Astrocyte (in vitro differentiated cells and primary cell): ENCODE measurements around the gene SIRT2. TPM values are rescaled to one million over a fixed set of nuclear protein-coding genes. Genes with fewer than 3 reads are reported as not detected.

Source experiments
- DNase-seq: peaks from one replicate; pipeline ENCODE4 v3.0.0-alpha.2; 2010; ENCODE audit warnings: low read depth
- FAIRE-seq: peaks from 2 replicates; lab custom pipeline; 2011; peaks lifted over from hg19 to GRCh38; lab: Jason Lieb, UNC
- H2AFZ ChIP-seq: 2 replicates; pipeline ENCODE4 v1.6.0; 2012; ENCODE audit warnings: low read depth, low read length, inconsistent platforms
- H3K27ac ChIP-seq: 2 replicates; pipeline ENCODE4 v1.5.1; 2011; ENCODE audit warnings: low read depth, low read length, inconsistent platforms
- H3K27me3 ChIP-seq: 2 replicates; pipeline ENCODE4 v1.6.0; 2011; ENCODE audit warnings: low read length, inconsistent platforms; ENCODE audit not compliant: insufficient read depth
- H3K36me3 ChIP-seq: 2 replicates; pipeline ENCODE4 v1.5.1; 2011; ENCODE audit warnings: low read length, inconsistent platforms; ENCODE audit not compliant: insufficient read depth
- H3K4me1 ChIP-seq: 2 replicates; pipeline ENCODE4 v1.5.1; 2011; ENCODE audit warnings: low read length, inconsistent platforms; ENCODE audit not compliant: insufficient read depth
- H3K4me2 ChIP-seq: 2 replicates; pipeline ENCODE4 v1.6.0; 2012; ENCODE audit warnings: low read length, inconsistent platforms
- H3K4me3 ChIP-seq: 2 replicates; pipeline ENCODE4 v1.5.1; 2011; ENCODE audit warnings: low read depth, mild to moderate bottlenecking, low read length, inconsistent platforms; ENCODE audit not compliant: insufficient read depth
- H3K79me2 ChIP-seq: 2 replicates; pipeline ENCODE4 v1.6.0; 2012; ENCODE audit warnings: mild to moderate bottlenecking, low read length, inconsistent platforms; ENCODE audit not compliant: insufficient read depth
- H3K9ac ChIP-seq: 2 replicates; pipeline ENCODE4 v1.6.0; 2012; ENCODE audit warnings: mild to moderate bottlenecking, low read length, inconsistent platforms
- H3K9me3 ChIP-seq: 2 replicates; pipeline ENCODE4 v1.5.1; 2012; ENCODE audit warnings: low read depth, mild to moderate bottlenecking, low read length, inconsistent platforms; ENCODE audit not compliant: insufficient read depth
- H4K20me1 ChIP-seq: 2 replicates; pipeline ENCODE4 v1.6.0; 2012; ENCODE audit warnings: low read length, inconsistent platforms; ENCODE audit not compliant: insufficient read depth
- H3K27ac Mint-ChIP-seq: one replicate; pipeline ENCODE4 v1.8.0; 2021; ENCODE audit warnings: mild to moderate bottlenecking, mixed read lengths; ENCODE audit not compliant: unreplicated experiment
- H3K27me3 Mint-ChIP-seq: one replicate; pipeline ENCODE4 v1.8.0; 2021; ENCODE audit warnings: low read depth, mixed read lengths; ENCODE audit not compliant: unreplicated experiment
- H3K36me3 Mint-ChIP-seq: one replicate; pipeline ENCODE4 v1.8.0; 2021; ENCODE audit warnings: low read depth, mixed read lengths; ENCODE audit not compliant: unreplicated experiment
- H3K4me1 Mint-ChIP-seq: one replicate; pipeline ENCODE4 v1.8.0; 2021; ENCODE audit warnings: low read depth, mixed read lengths; ENCODE audit not compliant: unreplicated experiment
- H3K4me3 Mint-ChIP-seq: one replicate; pipeline ENCODE4 v1.8.0; 2021; ENCODE audit warnings: mild to moderate bottlenecking, moderate library complexity, mixed read lengths; ENCODE audit not compliant: unreplicated experiment
- H3K9me3 Mint-ChIP-seq: one replicate; pipeline ENCODE4 v1.8.0; 2021; ENCODE audit warnings: mild to moderate bottlenecking, mixed read lengths; ENCODE audit not compliant: unreplicated experiment
- CTCF ChIP-seq: IDR thresholded peaks from 2 replicates; pipeline ENCODE4 v1.5.1; 2011; ENCODE audit warnings: low read depth, mild to moderate bottlenecking, inconsistent platforms, low read length, moderate library complexity; ENCODE audit not compliant: insufficient read depth
- EZH2 ChIP-seq: IDR thresholded peaks from 2 replicates; pipeline ENCODE4 v1.6.1; 2012; ENCODE audit warnings: mild to moderate bottlenecking, low read length, inconsistent platforms; ENCODE audit not compliant: insufficient read depth
- total RNA-seq: library from RNA; stranded (reverse); gene quantifications from 2 replicates; pipeline ENCODE4 v1.2.1, GENCODE V29; 2021

Gene SIRT2
- total RNA-seq, 1 donor from 2014 or later, result 35.7 TPM

DNA sequence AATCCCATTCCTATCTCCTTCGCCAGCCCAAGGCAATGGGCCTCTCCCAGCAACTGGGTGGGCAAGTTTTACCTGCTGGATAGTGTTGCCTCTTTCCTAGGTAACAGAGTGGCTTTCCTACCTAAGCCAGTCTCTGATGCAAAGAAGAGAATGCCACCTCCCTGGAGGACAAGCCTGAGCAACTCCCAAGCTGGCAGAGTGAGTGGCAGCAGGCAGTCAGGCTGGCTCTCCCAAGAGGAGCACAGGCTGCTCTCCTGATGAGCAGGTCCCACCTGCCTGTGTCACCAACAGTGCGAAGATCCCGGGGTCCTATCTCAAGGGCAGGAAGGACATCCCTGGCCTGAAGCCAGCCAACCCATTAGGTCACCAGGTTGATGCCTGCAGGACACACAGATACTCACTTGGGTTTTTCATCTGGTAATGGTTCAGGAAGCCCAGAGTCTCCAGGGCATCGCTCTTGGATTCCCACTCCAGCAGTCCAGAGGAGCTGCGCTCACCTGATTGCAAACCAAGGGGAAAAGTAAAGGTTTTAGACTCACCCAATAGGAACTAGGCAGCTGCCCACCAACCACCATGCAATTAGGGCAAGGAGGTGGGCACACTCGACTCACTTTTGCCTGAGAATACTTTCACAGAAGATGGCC is 62.3 kb downstream of the SIRT2 start:
- H3K36me3 Mint-ChIP-seq, result peaks cover 29% of the 10 kb centered on the region
- H3K4me1 ChIP-seq, result peaks cover 17% of the 10 kb centered on the region
- DNase-seq, result no peak
- H2AFZ ChIP-seq, result no peak overlapping the region
- TF ChIP-seq EZH2 (no peak), CTCF (no peak)
- H3K9me3 ChIP-seq, result no peaks in the 10 kb centered on the region
- peaks cover 11% of the 10 kb centered on the region for H3K4me1 Mint-ChIP-seq
- H3K9me3 Mint-ChIP-seq, result no peaks in the 10 kb centered on the region
- H3K4me2 ChIP-seq, result no peak overlapping the region
- no peak overlapping the region for H3K27ac Mint-ChIP-seq
- no peak overlapping the region for H3K9ac ChIP-seq
- no peak overlapping the region for H3K27ac ChIP-seq
- H3K27me3 Mint-ChIP-seq, result no peaks in the 10 kb centered on the region
- no peak for FAIRE-seq
- peaks cover 62% of the 10 kb centered on the region for H3K36me3 ChIP-seq
- no peaks in the 10 kb centered on the region for H3K27me3 ChIP-seq
- peak overlapping the region; percentile 40 for H3K4me3 Mint-ChIP-seq
- H3K4me3 ChIP-seq, result no peak overlapping the region
- peaks cover 20% of the 10 kb centered on the region for H3K79me2 ChIP-seq
- H4K20me1 ChIP-seq, result peaks cover 63% of the 10 kb centered on the region

- Histone ChIP-seq H3K4me3 (no peak overlapping the region), H3K4me1 (peaks cover 21% of the 10 kb centered on the region), H4K20me1 (peaks cover 56% of the 10 kb centered on the region), H3K79me2 (peaks cover 12% of the 10 kb centered on the region), H3K9ac (no peak overlapping the region), H3K4me2 (no peak overlapping the region), H2AFZ (no peak overlapping the region), H3K9me3 (no peaks in the 10 kb centered on the region), H3K36me3 (peaks cover 56% of the 10 kb centered on the region), H3K27me3 (no peaks in the 10 kb centered on the region), H3K27ac (no peak overlapping the region)
- H3K4me3 Mint-ChIP-seq, result no peak overlapping the region
- TF ChIP-seq EZH2, result no peak
- TF ChIP-seq CTCF, result no peak
- no peaks in the 10 kb centered on the region for H3K9me3 Mint-ChIP-seq
- DNase-seq (no peak), FAIRE-seq (no peak)
- peaks cover 24% of the 10 kb centered on the region for H3K36me3 Mint-ChIP-seq
- H3K27me3 Mint-ChIP-seq, result no peaks in the 10 kb centered on the region
- peaks cover 13% of the 10 kb centered on the region for H3K4me1 Mint-ChIP-seq
- no peak overlapping the region for H3K27ac Mint-ChIP-seq
Observed at GRCh38 chr19:38836159-38836982, 63.0 kb downstream of the SIRT2 start.
